H9 (cell line): ENCODE data around the gene PAX3. TPM values are rescaled to one million over a fixed set of nuclear protein-coding genes. Genes with fewer than 3 reads are reported as not detected.

Experiments
- DNase-seq: peaks from one replicate; pipeline ENCODE4 v3.0.0-alpha.2; 2017
- H2AFZ ChIP-seq: one replicate; pipeline ENCODE4 v1.6.1; 2013; ENCODE audit warnings: mild to moderate bottlenecking, low read length, control low read depth, moderate library complexity
- H2AK5ac ChIP-seq: 2 replicates; pipeline ENCODE4 v1.6.1; 2013; ENCODE audit warnings: low read length, control low read depth, mixed read lengths; ENCODE audit not compliant: insufficient read length
- H2BK120ac ChIP-seq: one replicate; pipeline ENCODE4 v1.6.1; 2013; ENCODE audit warnings: low read depth, mild to moderate bottlenecking, low read length, control low read depth, inconsistent platforms; ENCODE audit not compliant: poor library complexity, severe bottlenecking
- H2BK12ac ChIP-seq: 2 replicates; pipeline ENCODE4 v1.6.1; 2013; ENCODE audit warnings: low read length, control low read depth, mixed read lengths, low read depth; ENCODE audit not compliant: insufficient read length
- H2BK15ac ChIP-seq: 2 replicates; pipeline ENCODE4 v1.6.1; 2013; ENCODE audit warnings: low read depth, low read length, control low read depth
- H2BK20ac ChIP-seq: one replicate; pipeline ENCODE4 v1.6.1; 2013; ENCODE audit warnings: low read depth, mild to moderate bottlenecking, low read length, control low read depth, inconsistent platforms; ENCODE audit not compliant: poor library complexity, severe bottlenecking
- H2BK5ac ChIP-seq: 2 replicates; pipeline ENCODE4 v1.6.1; 2013; ENCODE audit warnings: low read length, control low read depth, mixed read lengths; ENCODE audit not compliant: insufficient read length
- H3K14ac ChIP-seq: 2 replicates; pipeline ENCODE4 v1.6.1; 2013; ENCODE audit warnings: low read length, control low read depth; ENCODE audit not compliant: insufficient read depth
- H3K18ac ChIP-seq: 2 replicates; pipeline ENCODE4 v1.6.1; 2013; ENCODE audit warnings: low read depth, mild to moderate bottlenecking, mixed read lengths, low read length, control low read depth; ENCODE audit not compliant: insufficient read length
- H3K23ac ChIP-seq: 2 replicates; pipeline ENCODE4 v1.6.1; 2013; ENCODE audit warnings: low read length, control low read depth, mixed read lengths, low read depth; ENCODE audit not compliant: insufficient read length
- H3K23me2 ChIP-seq: 2 replicates; pipeline ENCODE4 v1.6.1; 2013; ENCODE audit warnings: low read depth, mild to moderate bottlenecking, mixed read lengths, low read length, control low read depth; ENCODE audit not compliant: insufficient read length, poor library complexity, severe bottlenecking
- H3K27ac ChIP-seq: 2 replicates; pipeline ENCODE4 v1.5.1; 2013; ENCODE audit warnings: low read length, control low read depth, mixed read lengths, low read depth; ENCODE audit not compliant: insufficient read length
- H3K27me3 ChIP-seq: 2 replicates; pipeline ENCODE4 v1.6.1; 2013; ENCODE audit warnings: low read length, control low read depth, inconsistent platforms; ENCODE audit not compliant: insufficient read depth
- H3K4ac ChIP-seq: 2 replicates; pipeline ENCODE4 v1.6.1; 2013; ENCODE audit warnings: low read depth, mild to moderate bottlenecking, control low read depth, inconsistent platforms, low read length, moderate library complexity
- H3K4me1 ChIP-seq: 2 replicates; pipeline ENCODE4 v1.6.1; 2013; ENCODE audit warnings: low read length, control low read depth, inconsistent platforms; ENCODE audit not compliant: insufficient read depth
- H3K4me2 ChIP-seq: 2 replicates; pipeline ENCODE4 v1.6.1; 2013; ENCODE audit warnings: low read length, control low read depth, mixed read lengths; ENCODE audit not compliant: insufficient read length, insufficient read depth
- H3K56ac ChIP-seq: 2 replicates; pipeline ENCODE4 v1.6.1; 2013; ENCODE audit warnings: low read depth, mild to moderate bottlenecking, mixed read lengths, low read length, control low read depth; ENCODE audit not compliant: insufficient read length
- H3K79me1 ChIP-seq: 2 replicates; pipeline ENCODE4 v1.6.1; 2013; ENCODE audit warnings: low read depth, mild to moderate bottlenecking, moderate library complexity, low read length, control low read depth, inconsistent platforms; ENCODE audit not compliant: insufficient read depth, poor library complexity, severe bottlenecking
- H3K79me2 ChIP-seq: 2 replicates; pipeline ENCODE4 v1.6.1; 2013; ENCODE audit warnings: low read length, control low read depth, inconsistent platforms; ENCODE audit not compliant: insufficient read depth
- H3K9ac ChIP-seq: 2 replicates; pipeline ENCODE4 v1.6.1; 2013; ENCODE audit warnings: low read length, control low read depth, mixed read lengths; ENCODE audit not compliant: insufficient read length; ENCODE audit errors: extremely low read depth
- H3K9me3 ChIP-seq: one replicate; pipeline ENCODE4 v1.6.1; 2013; ENCODE audit warnings: low read depth, low read length, inconsistent platforms; ENCODE audit not compliant: control insufficient read depth
- H3T11ph ChIP-seq: one replicate; pipeline ENCODE4 v1.6.1; 2013; ENCODE audit warnings: mild to moderate bottlenecking, low read length, control low read depth, inconsistent platforms
- H4K20me1 ChIP-seq: one replicate; pipeline ENCODE4 v1.6.1; 2013; ENCODE audit not compliant: control insufficient read depth, insufficient read length, insufficient read depth
- H4K5ac ChIP-seq: 2 replicates; pipeline ENCODE4 v1.6.1; 2013; ENCODE audit warnings: low read depth, mild to moderate bottlenecking, mixed read lengths, low read length, control low read depth; ENCODE audit not compliant: insufficient read length
- H4K8ac ChIP-seq: replicated peaks from 2 replicates; pipeline ENCODE4 v1.6.1; 2013; ENCODE audit warnings: low read length, control low read depth, mixed read lengths, low read depth; ENCODE audit not compliant: insufficient read length
- H4K91ac ChIP-seq: 2 replicates; pipeline ENCODE4 v1.6.1; 2013; ENCODE audit warnings: low read depth, mild to moderate bottlenecking, moderate library complexity, mixed read lengths, low read length, control low read depth; ENCODE audit not compliant: insufficient read length
- H3K27ac Mint-ChIP-seq, 3 experiments: 2 replicates in 2 of 3; 3 replicates in 1 of 3; pipeline ENCODE4 v1.8.0; 2020 to 2021; ENCODE audit warnings: mixed read lengths in 3 of 3, mild to moderate bottlenecking in 1 of 3, moderate library complexity in 1 of 3
- H3K27me3 Mint-ChIP-seq: 2 replicates; pipeline ENCODE4 v1.8.0; 2021; ENCODE audit warnings: low read depth, mild to moderate bottlenecking, moderate library complexity, mixed read lengths
- H3K36me3 Mint-ChIP-seq, 3 experiments: 2 replicates in 2 of 3; 3 replicates in 1 of 3; pipeline ENCODE4 v1.8.0; 2020 to 2021; ENCODE audit warnings: low read depth in 3 of 3, mixed read lengths in 3 of 3; ENCODE audit not compliant: insufficient read depth in 1 of 3
- H3K4me1 Mint-ChIP-seq, 2 experiments: 2 replicates each; pipeline ENCODE4 v1.8.0; 2020; ENCODE audit warnings: mixed read lengths in 2 of 2
- H3K4me3 Mint-ChIP-seq, 2 experiments: 2 replicates in 1 of 2; 3 replicates in 1 of 2; pipeline ENCODE4 v1.8.0; 2020 to 2021; ENCODE audit warnings: mild to moderate bottlenecking in 2 of 2, mixed read lengths in 2 of 2, moderate library complexity in 1 of 2
- H3K9me3 Mint-ChIP-seq, 2 experiments: 2 replicates in 1 of 2; 3 replicates in 1 of 2; pipeline ENCODE4 v1.8.0; 2020; ENCODE audit warnings: mild to moderate bottlenecking in 2 of 2, mixed read lengths in 2 of 2, moderate library complexity in 1 of 2
- CTCF ChIP-seq: fragments of 200-600 bp; sonication (generic); conservative IDR thresholded peaks from 3 replicates; pipeline ENCODE4 v1.8.0; 2021; ENCODE audit warnings: antibody characterized with exemption, mild to moderate bottlenecking
- WGBS: extraction: QIAGEN DNeasy Blood & Tissue Kit; methylation state at CpG from one replicate; pipeline ENCODE4 v1.1.7; 2013; ENCODE audit warnings: missing lambda C conversion rate, low lambda C conversion rate, mixed read lengths; ENCODE audit not compliant: insufficient read length; ENCODE audit errors: extremely low coverage; 5-methylcytosine and 5-hydroxymethylcytosine counted together
- total RNA-seq: library from RNA; stranded (reverse); gene quantifications from 2 replicates; pipeline ENCODE4 v1.2.1, GENCODE V29; 2021

Gene PAX3
- total RNA-seq, 1 experiment from 2014 or later: not detected

- Histone ChIP-seq H2BK15ac (no peak overlapping the region), H4K8ac (no peak overlapping the region), H4K20me1 (no peaks in the 10 kb centered on the region), H3T11ph (no peak overlapping the region), H3K4ac (no peak overlapping the region), H2BK20ac (no peak overlapping the region), H3K4me1 (0 out of 2 replicates have a peak, but pooled peaks cover 2% of the 10 kb centered on the region), H3K79me1 (no peaks in the 10 kb centered on the region), H3K23ac (no peak overlapping the region), H3K27me3 (no peaks in the 10 kb centered on the region), H3K9ac (no peak overlapping the region), H2BK12ac (no peak overlapping the region), H3K27ac (no peak overlapping the region), H4K5ac (no peak overlapping the region), H4K91ac (no peak overlapping the region), H3K14ac (no peak overlapping the region), H2AK5ac (no peak overlapping the region), H2BK5ac (no peak overlapping the region), H3K79me2 (no peaks in the 10 kb centered on the region), H2BK120ac (no peak overlapping the region), H3K4me2 (no peak overlapping the region), H3K18ac (no peak overlapping the region), H3K56ac (no peak overlapping the region), H2AFZ (no peak overlapping the region), H3K9me3 (no peaks in the 10 kb centered on the region), H3K23me2 (no peaks in the 10 kb centered on the region)
- Mint-ChIP-seq H3K4me1 (peaks cover 6 to 11% of the 10 kb centered on the region in 2 experiments), H3K27me3 (peaks cover 2% of the 10 kb centered on the region; the same call in 1 of the 2 replicates), H3K36me3 (no peaks in the 10 kb centered on the region), H3K4me3 (no peak overlapping the region), H3K9me3 (no peaks in the 10 kb centered on the region), H3K27ac (no peak overlapping the region)
- no peak for TF ChIP-seq CTCF
- DNase-seq: no peak
- WGBS: no CpG with 5 or more reads among the region's 5 CpGs
Measured at GRCh38 chr2:222213049-222213448, 85.7 kb downstream of the PAX3 start.
